AG04450 (cell line): Measurements from ENCODE around the gene PSMD2. TPM values are rescaled to one million over a fixed set of nuclear protein-coding genes. Genes with fewer than 3 reads are reported as not detected.

Experiments used
- CTCF ChIA-PET: fragments of 300-600, 350-600 bp; formaldehyde crosslinking; extraction: SDS; loops from one replicate; lab custom pipeline; 2022; ENCODE audit warnings: antibody characterized with exemption, inconsistent platforms; lab: Charles Lee
- POLR2A ChIA-PET: fragments of 350-600 bp; formaldehyde crosslinking; extraction: SDS; loops from one replicate; lab custom pipeline; 2021; ENCODE audit warnings: antibody characterized with exemption, inconsistent platforms; lab: Yijun Ruan, JAX
- DNase-seq: peaks from one replicate; pipeline ENCODE4 v3.0.0-alpha.2; 2011; ENCODE audit warnings: low read depth, low spot score
- H3K27ac ChIP-seq: one replicate; pipeline ENCODE4 v1.5.1; 2012; ENCODE audit warnings: low read depth, low read length, control low read depth
- H3K27me3 ChIP-seq: one replicate; pipeline ENCODE4 v1.6.0; 2012; ENCODE audit warnings: low read length; ENCODE audit not compliant: control insufficient read depth, insufficient read depth
- H3K4me3 ChIP-seq: 2 replicates; pipeline ENCODE4 v1.5.1; 2011; ENCODE audit warnings: mild to moderate bottlenecking, low read depth, low read length, control low read depth
- H3K9me3 ChIP-seq: 2 replicates; pipeline ENCODE4 v1.5.1; 2012; ENCODE audit warnings: low read length; ENCODE audit not compliant: control insufficient read depth, insufficient read depth
- CTCF ChIP-seq: IDR thresholded peaks from 2 replicates; pipeline ENCODE4 v1.5.1; 2011; ENCODE audit warnings: low read depth, low read length, control low read depth, inconsistent platforms
- polyA plus RNA-seq: library from polyadenylated mRNA; depleted of rRNA; stranded (reverse); fragments of >200 nt; gene quantifications from 2 replicates; pipeline ENCODE4 v1.2.3, GENCODE V29; 2011

The PSMD2 gene
- polyA plus RNA-seq, 1 experiment, result 318 TPM

DNA sequence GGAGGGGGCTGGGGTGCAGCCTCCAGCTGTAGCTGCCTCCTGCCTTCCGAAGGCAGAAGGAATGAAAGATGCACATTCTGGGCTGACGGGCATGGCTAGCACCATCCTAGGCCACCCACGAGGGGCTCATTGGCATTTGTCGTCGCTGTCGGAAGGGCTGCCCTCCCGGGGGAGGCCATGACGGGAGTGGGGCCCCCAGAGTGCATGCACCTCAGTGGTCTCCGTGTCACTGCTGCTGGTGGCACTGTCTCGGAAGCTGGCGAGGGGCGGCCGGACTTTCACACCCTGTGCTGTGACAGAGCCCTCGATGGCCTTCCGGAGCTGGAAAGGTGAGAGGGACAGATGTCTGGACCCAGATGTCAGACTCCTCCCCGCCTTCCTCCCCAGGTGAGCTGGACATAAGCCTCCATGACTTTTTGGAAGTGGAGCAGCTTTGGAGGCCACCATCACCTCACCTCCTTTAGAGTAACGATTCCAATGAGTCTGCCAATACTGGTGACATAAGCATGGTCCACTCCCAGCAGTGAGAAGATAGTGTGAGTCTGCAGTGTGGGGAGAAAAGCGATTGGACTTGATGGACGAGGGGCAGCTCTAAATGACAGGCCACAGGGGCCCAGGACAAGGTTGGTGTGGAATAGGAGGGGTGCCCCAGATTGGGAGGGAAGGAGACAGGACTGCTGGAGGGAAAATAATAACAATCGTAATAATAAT is 47.6 kb downstream of the PSMD2 start:
- Histone ChIP-seq H3K27me3 (no peaks in the 10 kb centered on the region), H3K27ac (no peak overlapping the region), H3K9me3 (no peaks in the 10 kb centered on the region), H3K4me3 (no peak overlapping the region)
- POLR2A ChIA-PET, result interaction anchor here (0.8 to 2.0 kb wide), 2 partner anchors 10 to 16 kb away, joined by 3 to 10 read pairs; partner anchors contain the start of gene FAM131A
- CTCF ChIA-PET, result interaction anchor here (0.5 to 1.4 kb wide), 2 partner anchors 25 to 196 kb away, joined by 3 to 6 read pairs; no protein-coding TSS in a partner anchor
- TF ChIP-seq CTCF, result no peak
- no peak for DNase-seq

GRCh38 chr3:184347321-184348056 is 48.4 kb downstream of the PSMD2 start:
- ChIA-PET POLR2A (interaction anchor here (0.6 to 0.8 kb wide), 4 partner anchors 9 to 455 kb away, joined by 3 to 5 read pairs (median 4); partner anchors contain the start of gene FAM131A), CTCF (interaction anchor here (1.4 kb wide), 1 partner anchor 24 kb away, joined by 3 read pairs; no protein-coding TSS in a partner anchor)
- Histone ChIP-seq H3K9me3 (no peaks in the 10 kb centered on the region), H3K27ac (no peak overlapping the region), H3K4me3 (no peak overlapping the region), H3K27me3 (no peaks in the 10 kb centered on the region)
- TF ChIP-seq CTCF, result no peak
- no peak for DNase-seq

- TF ChIP-seq CTCF, result no peak
- POLR2A ChIA-PET, result interaction anchor here (0.6 to 0.8 kb wide), 4 partner anchors 9 to 456 kb away, joined by 3 to 5 read pairs (median 4); partner anchors contain the start of gene FAM131A
Observed at GRCh38 chr3:184348057-184348382, 49.0 kb downstream of the PSMD2 start.

GRCh38 chr3:184349563-184350470 is 50.8 kb downstream of the PSMD2 start:
- Histone ChIP-seq H3K27me3 (no peaks in the 10 kb centered on the region), H3K4me3 (no peak overlapping the region), H3K9me3 (no peaks in the 10 kb centered on the region), H3K27ac (no peak overlapping the region)
- no peak for DNase-seq
- ChIA-PET POLR2A (no interaction called here), CTCF (no interaction called here)
- TF ChIP-seq CTCF, result no peak

More at GRCh38 chr3:184348057-184348382, 49.0 kb downstream of the PSMD2 start:
- Histone ChIP-seq H3K4me3 (no peak overlapping the region), H3K27ac (no peak overlapping the region), H3K9me3 (no peaks in the 10 kb centered on the region), H3K27me3 (no peaks in the 10 kb centered on the region)
- no peak for DNase-seq
- CTCF ChIA-PET, result interaction anchor here (1.1 kb wide), 1 partner anchor 24 kb away, joined by 5 read pairs; no protein-coding TSS in a partner anchor
